Endothelial cell of umbilical vein (primary cell): ENCODE results near the gene LRRK2.

Experiments
- CTCF ChIP-seq, 2 donors: IDR thresholded peaks; 1 replicate in 1 of 2; 2 replicates in 1 of 2; pipeline ENCODE4 v1.5.1; 2011; ENCODE audit warnings: low read length in 2 of 2, mild to moderate bottlenecking in 2 of 2, moderate library complexity in 2 of 2, control low read depth in 1 of 2, inconsistent platforms in 1 of 2, low read depth in 1 of 2; ENCODE audit not compliant: insufficient read depth in 1 of 2; ENCODE audit errors: extremely low read depth in 1 of 2
- EZH2 ChIP-seq: IDR thresholded peaks from 2 replicates; pipeline ENCODE4 v1.6.1; 2012; ENCODE audit warnings: borderline replicate concordance, low read depth, mild to moderate bottlenecking, moderate library complexity, low read length, inconsistent platforms; ENCODE audit not compliant: severe bottlenecking
- FOS ChIP-seq: IDR thresholded peaks from 2 replicates; pipeline ENCODE4 v1.6.1; 2011; ENCODE audit warnings: mild to moderate bottlenecking, low read length, moderate library complexity, borderline replicate concordance; ENCODE audit not compliant: insufficient read depth
- GATA2 ChIP-seq: IDR thresholded peaks from 2 replicates; pipeline ENCODE4 v1.7.0; 2011; ENCODE audit warnings: low read depth, mild to moderate bottlenecking, moderate library complexity, mixed read lengths, low read length; ENCODE audit not compliant: insufficient read length, insufficient read depth
- JUN ChIP-seq: IDR thresholded peaks from 2 replicates; pipeline ENCODE4 v1.6.1; 2011; ENCODE audit warnings: borderline replicate concordance, low read depth; ENCODE audit not compliant: insufficient read length, insufficient read depth
- MYC ChIP-seq: IDR thresholded peaks from one replicate; pipeline ENCODE4 v1.6.1; 2011; ENCODE audit warnings: mild to moderate bottlenecking, low read depth, low read length
- POLR2A ChIP-seq: IDR thresholded peaks from 2 replicates; pipeline ENCODE4 v1.6.1; 2012; ENCODE audit warnings: low read depth, mild to moderate bottlenecking, control low read depth, low read length
- POLR2AphosphoS5 ChIP-seq: IDR thresholded peaks from 2 replicates; pipeline ENCODE4 v1.6.1; 2012; ENCODE audit warnings: low read depth, mild to moderate bottlenecking, control low read depth, low read length, moderate library complexity; ENCODE audit not compliant: insufficient read depth
- TF ChIP-seq, protein P1 (sequence below): IDR thresholded peaks from 2 replicates; pipeline ENCODE4 v1.6.1; 2011; ENCODE audit not compliant: insufficient read depth, insufficient read length

DNA sequence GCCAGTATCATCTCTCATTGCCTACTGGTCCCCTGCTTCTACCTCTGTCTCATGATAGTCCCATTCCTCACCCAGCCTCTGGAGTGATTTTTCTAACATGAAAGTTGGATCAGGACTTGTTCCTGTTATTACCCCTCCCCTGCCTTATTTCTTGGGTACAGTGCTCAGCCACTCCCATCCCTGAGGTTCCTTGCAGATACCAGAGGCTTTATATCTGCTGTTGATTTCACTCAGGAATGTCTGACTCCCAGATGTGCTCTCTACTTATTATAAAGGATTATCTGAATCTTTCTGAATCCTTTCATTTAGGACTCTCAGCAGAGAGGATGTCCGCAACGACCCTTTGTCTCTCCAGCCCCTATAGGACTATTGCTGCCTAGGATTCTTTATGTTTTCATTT is 111.2 kb downstream of the LRRK2 start:
- TF ChIP-seq POLR2A (no peak), CTCF (IDR thresholded peaks at IDR 0.05; ENCODE audit: extremely low read depth in 1 of 2, insufficient read depth in 1 of 2, low read depth in 1 of 2, low read length in 2 of 2) (no peak), POLR2AphosphoS5 (no peak), JUN (no peak), GATA2 (no peak), EZH2 (no peak), MYC (no peak), FOS (no peak)
- TF ChIP-seq, protein P1, sequence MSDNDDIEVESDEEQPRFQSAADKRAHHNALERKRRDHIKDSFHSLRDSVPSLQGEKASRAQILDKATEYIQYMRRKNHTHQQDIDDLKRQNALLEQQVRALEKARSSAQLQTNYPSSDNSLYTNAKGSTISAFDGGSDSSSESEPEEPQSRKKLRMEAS, result no peak
